IPS DF 6.9 (cell line): ENCODE results near the gene TYR.
"Not testable (repeated sequence)": the region's sequence is repeated elsewhere in the genome, so short reads cannot be mapped to it uniquely, and the experiment has no call there.

Source experiments
- DNase-seq: peaks from one replicate; pipeline ENCODE4 v3.0.0-alpha.2; 2013; ENCODE audit warnings: low read depth, low spot score
- H3K27ac ChIP-seq: one replicate; pipeline ENCODE4 v1.5.1; 2013; ENCODE audit warnings: low read length, control low read depth
- H3K27me3 ChIP-seq: 2 replicates; pipeline ENCODE4 v1.6.1; 2013; ENCODE audit warnings: mild to moderate bottlenecking, low read length; ENCODE audit not compliant: control insufficient read depth, insufficient read depth
- H3K36me3 ChIP-seq: 2 replicates; pipeline ENCODE4 v1.6.1; 2013; ENCODE audit warnings: low read length; ENCODE audit not compliant: control insufficient read depth, insufficient read depth
- H3K4me1 ChIP-seq: 2 replicates; pipeline ENCODE4 v1.6.1; 2013; ENCODE audit warnings: low read length; ENCODE audit not compliant: control insufficient read depth, insufficient read depth
- H3K4me3 ChIP-seq: 2 replicates; pipeline ENCODE4 v1.5.1; 2013; ENCODE audit warnings: mild to moderate bottlenecking, low read length
- H3K9me3 ChIP-seq: 2 replicates; pipeline ENCODE4 v1.6.1; 2013; ENCODE audit warnings: low read length, inconsistent platforms; ENCODE audit not compliant: control insufficient read depth, insufficient read depth
- WGBS: extraction: QIAGEN DNeasy Blood & Tissue Kit; methylation state at CpG from one replicate; pipeline ENCODE4 v1.1.7; 2013; ENCODE audit warnings: mixed read lengths, missing lambda C conversion rate; ENCODE audit not compliant: insufficient read length, insufficient coverage; 5-methylcytosine and 5-hydroxymethylcytosine counted together

TYR gene

GRCh38 chr11:89267660-89268302 lies 90.1 kb downstream of the TYR start:
- Histone ChIP-seq H3K27me3 (no peaks in the 10 kb centered on the region), H3K4me3 (no peak overlapping the region), H3K4me1 (no peaks in the 10 kb centered on the region), H3K36me3 (no peaks in the 10 kb centered on the region), H3K27ac (no peak overlapping the region), H3K9me3 (no peaks in the 10 kb centered on the region)
- no peak for DNase-seq
- WGBS, result no CpG with 5 or more reads among the region's 2 CpGs

GRCh38 chr11:89272540-89273088 lies 94.9 kb downstream of the TYR start:
- H3K4me3 ChIP-seq, H3K4me1 ChIP-seq, H3K27me3 ChIP-seq, DNase-seq, H3K36me3 ChIP-seq, H3K27ac ChIP-seq, H3K9me3 ChIP-seq: not testable (repeated sequence)
- WGBS, result no CpG with 5 or more reads among the region's 1 CpG

GRCh38 chr11:89273220-89273619 lies 95.5 kb downstream of the TYR start:
- not testable (repeated sequence) for H3K36me3 ChIP-seq, H3K4me3 ChIP-seq, DNase-seq, H3K27me3 ChIP-seq, H3K9me3 ChIP-seq, H3K27ac ChIP-seq, H3K4me1 ChIP-seq
- WGBS, result no CpG with 5 or more reads among the region's 2 CpGs

GRCh38 chr11:89275966-89276365 lies 98.3 kb downstream of the TYR start:
- Histone ChIP-seq H3K27me3 (no peaks in the 10 kb centered on the region), H3K4me3 (no peak overlapping the region), H3K9me3 (no peaks in the 10 kb centered on the region), H3K4me1 (no peaks in the 10 kb centered on the region), H3K27ac (no peak overlapping the region), H3K36me3 (no peaks in the 10 kb centered on the region)
- WGBS, result no CpG with 5 or more reads among the region's 1 CpG
- DNase-seq, result no peak

GRCh38 chr11:89279176-89279575 lies 101.5 kb downstream of the TYR start:
- H3K27ac ChIP-seq, result no peak overlapping the region
- H3K9me3 ChIP-seq, result no peaks in the 10 kb centered on the region
- no peaks in the 10 kb centered on the region for H3K4me1 ChIP-seq
- no CpG with 5 or more reads among the region's 1 CpG for WGBS
- no peak for DNase-seq
- H3K36me3 ChIP-seq, result no peaks in the 10 kb centered on the region
- no peak overlapping the region for H3K4me3 ChIP-seq
- H3K27me3 ChIP-seq, result no peaks in the 10 kb centered on the region

GRCh38 chr11:89281032-89281677 lies 103.5 kb downstream of the TYR start:
- not testable (repeated sequence) for H3K9me3 ChIP-seq, H3K27me3 ChIP-seq, H3K27ac ChIP-seq, H3K4me1 ChIP-seq, H3K4me3 ChIP-seq, H3K36me3 ChIP-seq, DNase-seq
- WGBS, result no CpG with 5 or more reads among the region's 3 CpGs

- DNase-seq, H3K9me3 ChIP-seq, H3K27ac ChIP-seq, H3K4me3 ChIP-seq, H3K27me3 ChIP-seq, H3K4me1 ChIP-seq, H3K36me3 ChIP-seq: not testable (repeated sequence)
- WGBS, result no CpG with 5 or more reads among the region's 1 CpG
Observed at GRCh38 chr11:89286601-89287000, 108.9 kb downstream of the TYR start.

GRCh38 chr11:89288004-89288403 lies 110.3 kb downstream of the TYR start:
- H3K4me3 ChIP-seq, DNase-seq, H3K9me3 ChIP-seq, H3K27ac ChIP-seq, H3K27me3 ChIP-seq, H3K36me3 ChIP-seq, H3K4me1 ChIP-seq: not testable (repeated sequence)
- WGBS, result no CpG with 5 or more reads among the region's 3 CpGs

- WGBS, result no CpG with 5 or more reads among the region's 18 CpGs
- DNase-seq, result peak; percentile 31
- H3K27ac ChIP-seq, result no peak overlapping the region
- H3K27me3 ChIP-seq, result no peaks in the 10 kb centered on the region
- no peaks in the 10 kb centered on the region for H3K36me3 ChIP-seq
- no peak overlapping the region; the same call in 1 of the 2 replicates for H3K4me3 ChIP-seq
- no peaks in the 10 kb centered on the region for H3K9me3 ChIP-seq
- no peaks in the 10 kb centered on the region for H3K4me1 ChIP-seq
Observed at GRCh38 chr11:89293965-89294679, 116.4 kb downstream of the TYR start.

- no CpG with 5 or more reads among the region's 7 CpGs for WGBS
- H3K27ac ChIP-seq, H3K4me1 ChIP-seq, H3K4me3 ChIP-seq, H3K27me3 ChIP-seq, DNase-seq, H3K36me3 ChIP-seq, H3K9me3 ChIP-seq: not testable (repeated sequence)
Observed at GRCh38 chr11:89295023-89295422, 117.3 kb downstream of the TYR start.
